HG03460 (cell line): ENCODE measurements around the gene CWF19L1.
"Not testable (repeated sequence)": the region's sequence is repeated elsewhere in the genome, so short reads cannot be mapped to it uniquely, and the experiment has no call there.

Source experiments
- ATAC-seq: cut with Tn5 transposase; IDR thresholded peaks from one replicate; pipeline ENCODE4 v1.9.1; 2021; ENCODE audit not compliant: unreplicated experiment

CWF19L1 gene

DNA sequence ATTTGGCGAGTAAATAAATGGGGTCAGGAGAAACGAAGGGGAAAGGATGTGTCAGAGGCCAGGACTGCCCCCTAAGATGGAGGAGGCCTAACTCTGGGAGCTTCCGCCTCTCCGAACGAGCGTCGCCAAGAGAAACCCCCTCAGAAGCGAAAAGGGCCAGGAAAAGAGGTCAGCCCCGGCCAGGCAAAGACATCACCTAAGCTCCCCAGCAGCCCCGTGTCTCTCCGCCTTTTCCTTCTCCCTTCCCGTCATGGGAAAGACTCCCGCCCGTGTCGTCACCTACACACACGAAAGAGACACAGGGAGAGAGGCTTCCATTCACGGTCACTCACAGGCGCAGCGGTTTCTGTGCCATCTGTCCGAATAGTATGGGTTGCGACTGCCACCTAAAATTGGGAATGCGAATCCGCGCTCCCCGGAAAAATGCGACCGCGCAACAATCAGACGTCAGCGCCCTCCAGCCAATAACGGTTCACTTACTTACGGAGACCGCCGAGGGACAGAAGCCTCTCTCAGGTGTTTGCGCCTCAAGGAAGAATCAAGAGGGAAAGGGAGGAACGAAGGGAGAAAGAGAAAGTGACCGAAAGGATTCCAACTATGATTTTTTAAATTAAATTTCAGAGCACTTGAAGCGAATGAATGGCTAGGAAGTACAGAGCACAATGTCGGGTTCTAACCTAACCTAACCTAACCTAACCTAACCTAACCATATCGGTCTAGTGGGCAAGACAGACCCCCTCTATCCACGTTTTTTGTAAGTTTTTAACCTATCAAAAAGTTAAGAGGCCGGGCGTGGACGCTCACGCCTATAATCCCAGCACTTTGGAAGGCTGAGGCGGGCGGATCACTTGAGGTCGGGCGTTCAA lies at the start of gene CWF19L1:
Gene CWF19L1, minus strand, starts transcription at position 400 of the 866 bp plus-strand sequence. Its CDS starts 45 bp downstream, at position 355.
- ATAC-seq = peak; percentile 82

DNA sequence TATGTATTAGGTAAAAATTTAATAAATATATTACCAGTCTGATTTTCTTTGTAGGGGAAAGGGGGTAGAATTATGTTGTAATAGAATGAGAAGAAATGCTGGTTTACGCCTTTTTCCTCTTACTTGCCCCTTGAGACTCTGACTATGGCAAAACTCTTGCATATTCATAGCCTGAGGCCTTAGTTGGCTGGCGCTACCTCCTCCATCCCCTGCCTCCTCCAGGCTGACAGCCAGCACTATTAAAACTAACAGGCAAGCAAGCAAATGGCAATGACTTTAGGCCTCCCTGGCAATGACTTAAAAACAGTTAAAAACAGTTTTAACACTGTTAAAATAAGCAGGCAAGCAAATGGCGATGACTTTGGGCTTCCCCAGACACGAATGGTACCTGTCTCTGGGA lies 48.2 kb upstream of the CWF19L1 start:
- ATAC-seq = no peak

DNA sequence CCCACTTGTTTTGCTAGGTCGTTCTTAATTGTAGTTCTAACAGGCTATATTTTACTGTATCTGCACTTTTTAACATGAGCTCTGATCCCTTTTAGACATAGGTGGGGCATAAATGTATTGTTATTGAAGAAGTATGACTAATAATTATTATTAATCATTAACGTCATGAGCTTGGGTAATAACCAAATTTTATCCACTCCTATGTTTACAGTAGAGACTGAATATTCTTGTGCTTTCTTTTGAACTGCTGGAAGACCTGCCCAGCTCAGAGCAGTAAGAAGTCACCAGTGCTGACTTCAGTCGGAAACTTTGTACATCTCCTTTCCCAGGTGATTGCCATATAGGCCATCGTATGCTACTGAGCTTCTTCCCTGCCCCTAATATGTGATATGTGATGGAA lies 43.9 kb upstream of the CWF19L1 start:
- no peak for ATAC-seq

DNA sequence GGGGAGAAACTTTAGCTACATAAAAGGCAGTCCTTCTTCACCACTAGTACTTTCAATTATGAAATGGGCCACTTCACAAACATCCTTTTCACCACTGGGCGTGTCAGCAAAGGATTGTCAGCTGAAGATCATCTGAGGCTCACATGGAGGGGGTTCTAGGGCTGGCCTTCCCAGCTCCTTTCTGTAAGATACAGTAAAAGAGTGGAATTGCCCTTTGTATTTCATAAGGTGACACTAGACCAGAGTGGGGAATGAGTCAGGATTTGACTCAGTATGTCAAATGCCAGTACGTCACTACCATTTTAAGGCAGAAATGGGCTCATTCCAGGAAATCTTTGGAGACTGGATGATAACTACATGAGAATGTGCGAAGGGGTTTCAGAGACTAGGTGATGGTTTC lies 40.2 kb upstream of the CWF19L1 start:
- no peak for ATAC-seq

DNA sequence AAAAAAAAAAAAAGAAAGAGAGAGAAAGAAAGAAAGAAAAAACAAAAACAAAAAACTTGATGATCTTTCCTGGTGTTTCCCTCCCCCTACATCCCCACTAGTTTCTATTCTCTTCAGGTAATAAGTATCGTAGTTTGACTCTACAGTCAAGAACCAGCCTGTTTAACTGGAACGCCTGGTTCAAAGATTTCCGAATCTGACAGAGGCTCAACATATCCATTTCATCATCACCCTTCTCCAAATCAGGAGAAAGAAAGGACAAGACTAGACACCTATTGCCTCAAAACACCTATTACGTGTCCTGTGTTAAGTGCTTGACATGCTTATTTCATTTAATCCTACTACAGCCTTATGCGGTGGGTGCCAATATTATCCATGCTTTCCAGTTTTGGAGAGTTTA lies 39.4 kb upstream of the CWF19L1 start:
- no peak for ATAC-seq

DNA sequence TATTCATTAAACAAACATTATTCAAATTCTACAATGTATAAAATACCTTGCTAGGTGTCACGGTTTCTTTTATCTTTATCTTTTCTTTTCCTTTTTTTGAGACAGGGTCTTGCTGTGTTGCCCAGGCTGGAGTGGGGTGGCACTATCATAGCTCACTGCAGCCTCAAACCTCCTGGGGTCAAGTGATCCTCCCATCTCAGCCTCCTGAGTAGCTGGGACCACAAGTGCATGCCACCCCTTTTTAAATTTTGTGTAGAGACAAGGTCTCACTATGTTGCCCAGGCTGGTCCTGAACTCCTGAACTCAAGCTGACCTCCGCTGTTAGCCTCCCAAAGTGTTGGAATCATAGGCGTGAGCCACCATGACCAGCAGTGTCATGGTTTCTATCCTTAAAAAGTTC lies 37.0 kb upstream of the CWF19L1 start:
- ATAC-seq = no peak

DNA sequence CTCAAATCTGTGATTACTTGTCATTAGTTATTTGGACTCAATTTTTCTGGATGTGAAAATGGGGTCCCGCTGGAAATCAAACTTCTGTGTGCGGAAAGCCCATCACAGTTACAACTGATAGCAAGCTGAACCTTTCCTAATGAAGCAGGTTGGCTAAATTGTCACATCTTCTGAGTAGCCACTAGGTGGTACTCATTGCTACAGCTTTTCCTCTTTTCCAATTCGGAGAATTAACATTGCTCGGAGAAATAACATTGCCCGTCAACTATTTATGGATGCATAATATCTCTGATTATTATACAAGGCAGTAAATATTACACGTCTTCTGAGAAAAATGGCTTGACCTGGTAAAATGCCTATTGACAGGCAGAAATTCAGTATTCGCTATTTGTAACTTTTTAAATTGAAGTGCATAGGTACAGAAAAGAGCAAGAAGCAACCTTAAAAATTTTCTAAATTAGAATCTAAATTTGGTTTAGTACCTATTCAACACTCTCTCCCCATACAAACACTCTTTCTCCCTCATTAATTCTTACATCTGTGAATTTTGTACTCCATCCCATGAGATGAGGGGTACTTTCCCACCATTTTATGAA lies 36.4 kb upstream of the CWF19L1 start:
- no peak for ATAC-seq

DNA sequence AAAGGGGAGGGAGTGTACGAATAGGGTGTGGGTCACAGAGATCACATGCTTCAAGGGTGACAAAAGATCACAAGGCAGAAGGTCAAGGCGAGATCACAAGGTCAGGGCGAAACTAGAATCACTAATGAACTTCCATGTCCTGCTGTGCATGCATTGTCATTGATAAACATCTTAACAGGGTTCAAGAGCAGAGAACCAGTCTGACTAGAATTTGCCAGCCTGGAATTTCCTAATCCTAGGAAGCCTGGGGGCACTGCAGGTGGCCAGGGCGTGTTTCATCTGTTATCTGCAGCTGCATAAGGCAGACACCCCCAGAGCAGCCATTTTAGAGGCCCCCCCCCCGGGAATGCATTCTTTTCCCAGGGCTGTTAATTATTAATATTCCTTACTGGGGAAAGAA lies 33.7 kb upstream of the CWF19L1 start:
- not testable (repeated sequence) for ATAC-seq

DNA sequence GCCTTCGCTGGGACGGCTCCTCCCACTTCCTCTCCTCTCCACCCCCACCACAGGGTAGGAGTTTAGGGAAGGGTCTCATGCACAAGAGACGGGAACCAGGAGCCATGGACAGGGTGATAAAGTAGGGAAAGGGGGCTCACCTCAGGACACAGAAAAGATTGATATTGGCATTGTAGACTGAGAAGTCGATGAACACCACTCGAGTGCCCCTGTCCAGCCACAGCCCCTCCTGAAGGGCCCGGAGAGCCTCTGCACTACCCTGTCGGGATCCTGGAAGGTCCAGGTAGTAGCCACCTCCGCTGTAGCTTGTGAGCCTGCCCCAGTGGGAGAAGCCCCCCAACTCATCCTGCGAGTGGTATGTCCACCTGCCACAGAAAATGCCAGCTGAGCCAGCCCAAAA lies 29.8 kb upstream of the CWF19L1 start:
- no peak for ATAC-seq

DNA sequence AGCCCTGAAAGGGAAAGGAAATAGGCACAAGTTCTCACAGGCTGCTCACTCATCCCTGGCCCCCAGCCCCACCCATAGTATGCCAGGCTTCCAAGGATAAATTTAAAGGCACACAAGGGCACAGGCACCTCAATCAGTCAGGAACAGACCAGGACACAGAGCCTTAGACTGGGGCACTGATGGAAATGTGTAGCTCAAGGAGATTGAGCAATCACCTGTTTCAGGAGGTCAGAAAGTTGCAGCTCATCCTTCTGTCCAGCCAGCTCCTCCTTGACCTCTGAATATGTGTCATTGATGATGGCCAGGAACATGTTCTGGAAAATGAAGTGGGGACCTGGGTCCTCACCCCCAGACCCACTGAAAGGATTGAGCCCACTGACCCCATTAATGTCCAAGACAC lies 25.6 kb upstream of the CWF19L1 start:
- no peak for ATAC-seq

DNA sequence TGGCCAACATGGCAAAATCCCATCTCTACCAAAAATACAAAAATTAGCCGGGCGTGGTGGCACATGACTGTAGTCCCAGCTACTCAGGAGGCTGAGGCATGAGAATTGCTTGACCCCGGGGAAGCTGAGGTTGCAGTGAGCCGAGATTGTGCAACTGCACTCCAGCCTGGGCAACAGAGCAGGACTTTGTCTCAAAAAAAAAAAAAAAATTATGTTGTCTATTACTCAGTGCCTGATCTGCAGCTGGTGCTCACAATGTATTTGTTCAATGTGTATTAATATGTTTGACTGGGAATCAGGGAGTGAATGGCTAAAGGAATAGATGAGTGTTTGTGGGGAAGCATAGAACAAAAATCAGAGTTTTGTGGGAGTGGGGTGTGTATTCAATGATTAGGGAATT lies 24.9 kb upstream of the CWF19L1 start:
- ATAC-seq = not testable (repeated sequence)

DNA sequence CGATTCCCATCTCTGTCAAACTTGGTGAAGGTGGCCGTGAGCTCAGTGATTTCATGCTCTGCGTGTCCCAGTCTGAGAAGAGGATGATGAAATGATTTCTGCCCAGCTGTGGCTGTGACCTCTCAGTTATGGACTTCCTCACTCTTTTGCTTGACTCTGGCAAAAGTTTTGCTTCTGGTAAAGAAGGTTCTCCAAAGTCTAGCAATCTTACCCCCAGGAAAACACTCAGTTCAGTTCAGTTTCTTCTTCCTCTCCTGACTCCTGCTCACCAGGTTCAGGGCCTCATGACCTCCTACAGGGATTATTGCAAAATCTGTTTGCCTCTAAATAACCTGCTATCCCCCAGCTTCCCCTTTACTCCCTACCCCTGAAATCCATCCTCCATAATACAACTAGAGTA lies 23.9 kb upstream of the CWF19L1 start:
- ATAC-seq = no peak

DNA sequence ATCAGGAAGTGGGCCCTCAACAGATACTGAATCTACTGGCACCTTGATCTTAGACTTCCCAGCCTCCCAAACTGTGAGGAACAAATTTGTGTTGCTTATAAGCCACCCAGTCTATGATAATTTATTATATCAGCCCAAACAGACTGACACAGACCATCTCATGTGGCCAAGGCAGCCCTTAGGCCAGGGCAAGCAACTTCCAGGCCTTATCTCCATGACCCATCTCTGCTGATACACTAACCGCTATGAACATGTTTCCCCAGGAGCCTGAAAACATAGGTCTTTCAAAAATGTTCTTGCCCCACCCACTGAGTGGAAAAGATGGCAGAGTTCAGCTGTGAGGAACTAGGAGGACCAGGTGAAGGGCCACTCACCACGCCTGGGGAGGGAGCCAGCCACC lies 22.2 kb upstream of the CWF19L1 start:
- no peak for ATAC-seq

DNA sequence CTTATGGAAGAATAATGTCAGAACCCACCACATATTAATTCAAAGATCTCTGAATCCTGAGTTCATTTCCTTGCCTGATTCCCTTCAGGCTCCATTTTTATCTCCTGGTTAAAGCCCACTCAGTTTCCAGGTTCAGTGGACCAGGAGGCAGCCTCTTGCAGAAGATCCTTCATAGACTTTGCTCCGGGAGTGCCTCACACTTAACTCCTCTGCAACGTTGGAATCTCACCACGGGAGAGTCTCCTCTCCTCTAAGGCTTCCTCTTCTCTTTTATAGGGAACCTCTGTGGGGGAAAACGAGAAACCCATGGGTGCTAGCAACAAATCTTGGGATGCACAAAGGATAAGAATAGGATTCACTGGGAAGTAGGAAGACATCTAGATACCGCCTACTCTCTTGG lies 20.8 kb upstream of the CWF19L1 start:
- no peak for ATAC-seq

DNA sequence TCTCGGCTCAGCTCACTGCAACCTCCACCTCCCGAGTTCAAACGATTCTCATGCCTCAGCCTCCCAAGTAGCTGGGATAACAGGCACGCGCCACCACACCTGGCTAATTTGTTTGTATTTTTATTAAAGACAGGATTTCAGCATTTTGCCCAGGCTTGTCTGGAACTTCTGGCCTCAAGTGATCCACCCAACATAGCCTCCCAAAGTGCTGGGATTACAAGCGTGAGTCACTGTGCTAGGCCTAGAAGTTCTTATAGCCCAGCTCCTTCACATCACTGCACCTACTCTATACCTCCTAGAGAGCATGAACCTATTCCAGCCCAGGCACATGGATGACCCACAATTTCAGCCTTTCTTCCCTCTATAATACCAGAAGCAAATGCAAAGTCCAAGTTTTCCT lies 20.3 kb upstream of the CWF19L1 start:
- no peak for ATAC-seq

DNA sequence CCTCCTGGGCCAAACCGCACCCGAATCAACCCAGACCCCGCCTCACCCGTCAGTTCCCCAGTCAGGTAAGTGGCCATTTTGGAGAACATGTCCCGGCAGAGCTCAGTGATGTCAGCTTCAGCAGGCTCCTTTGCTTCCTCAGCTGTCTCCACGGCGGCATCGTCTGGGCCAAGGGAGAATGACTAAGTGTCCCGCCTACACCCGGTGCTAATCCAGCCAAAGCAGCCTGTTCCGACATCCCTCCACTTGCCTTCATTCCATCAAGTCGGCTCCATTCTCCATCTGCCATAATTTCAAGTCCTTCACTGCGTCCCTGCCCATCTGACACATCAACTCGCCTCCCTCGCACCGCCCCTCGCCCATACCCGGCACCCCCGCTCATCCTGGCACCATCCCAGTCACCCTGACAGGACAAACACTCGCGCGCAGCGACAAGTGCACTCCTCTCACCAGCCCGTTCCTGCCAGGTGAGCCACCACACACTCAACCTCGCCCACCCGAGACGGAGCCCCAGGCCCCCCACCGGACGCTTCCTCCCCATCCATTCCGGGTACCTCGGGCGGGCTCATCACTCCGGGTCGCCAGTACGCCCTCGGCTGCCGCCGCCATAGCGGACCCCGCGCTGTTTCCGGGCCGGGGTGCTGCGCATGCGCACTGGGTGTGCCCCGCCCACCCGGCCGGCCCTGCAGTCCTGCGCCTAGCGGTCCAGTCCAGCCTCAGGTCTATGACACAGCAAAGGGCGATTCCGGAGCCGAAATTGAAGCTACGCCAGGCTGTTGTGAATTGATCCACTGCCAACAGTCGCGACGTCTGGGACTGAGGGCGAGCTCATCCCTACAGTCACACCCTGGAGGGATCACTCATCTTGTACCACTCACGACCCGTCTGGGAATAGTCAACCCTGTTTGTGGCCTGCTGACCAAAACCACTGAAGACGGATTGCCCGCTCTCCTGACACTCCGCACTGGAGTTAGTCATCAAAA lies 18.9 kb upstream of the CWF19L1 start, which contains the start of gene BLOC1S2:
Gene BLOC1S2, minus strand, starts transcription at position 630 of the 983 bp plus-strand sequence. Its CDS starts 21 bp downstream, at position 609.
- peak; percentile 89 for ATAC-seq

DNA sequence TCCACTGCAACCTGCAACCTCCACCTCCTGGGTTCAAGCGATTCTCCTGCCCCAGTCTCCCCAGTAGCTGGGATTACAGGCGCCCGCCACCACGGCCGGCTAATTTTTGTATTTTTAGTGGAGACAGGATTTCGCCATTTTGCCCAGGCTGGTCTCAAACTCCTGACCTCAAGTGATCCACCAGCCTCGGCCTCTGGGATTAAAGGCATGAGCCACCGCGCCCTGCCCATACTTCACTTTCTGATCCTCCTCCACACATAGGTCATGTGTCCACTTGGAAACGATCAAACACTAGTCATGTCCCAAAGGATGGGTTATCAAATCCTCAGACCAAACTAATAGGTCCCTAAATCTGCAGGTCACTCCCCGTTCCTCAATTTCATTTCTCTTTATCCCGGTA lies 17.9 kb upstream of the CWF19L1 start:
- not testable (repeated sequence) for ATAC-seq

DNA sequence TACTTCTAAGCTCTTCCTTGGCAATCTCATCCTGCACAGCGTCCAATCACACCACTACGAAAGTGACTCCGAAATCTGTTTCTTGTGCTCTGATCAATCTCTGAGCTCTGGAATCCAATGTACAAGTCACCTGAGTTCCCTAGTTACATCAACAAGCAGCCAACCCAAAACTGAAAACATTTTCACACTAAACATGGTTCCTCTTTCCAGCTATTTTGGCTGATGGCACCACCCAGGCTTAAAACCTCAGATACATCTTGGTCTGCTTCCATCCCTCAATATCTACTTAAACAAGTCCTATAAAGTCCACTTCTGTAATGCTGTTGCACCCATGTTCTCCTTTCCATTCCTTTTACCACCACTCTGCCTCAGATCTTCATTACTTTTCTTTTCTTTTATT lies 15.5 kb upstream of the CWF19L1 start:
- ATAC-seq = no peak

DNA sequence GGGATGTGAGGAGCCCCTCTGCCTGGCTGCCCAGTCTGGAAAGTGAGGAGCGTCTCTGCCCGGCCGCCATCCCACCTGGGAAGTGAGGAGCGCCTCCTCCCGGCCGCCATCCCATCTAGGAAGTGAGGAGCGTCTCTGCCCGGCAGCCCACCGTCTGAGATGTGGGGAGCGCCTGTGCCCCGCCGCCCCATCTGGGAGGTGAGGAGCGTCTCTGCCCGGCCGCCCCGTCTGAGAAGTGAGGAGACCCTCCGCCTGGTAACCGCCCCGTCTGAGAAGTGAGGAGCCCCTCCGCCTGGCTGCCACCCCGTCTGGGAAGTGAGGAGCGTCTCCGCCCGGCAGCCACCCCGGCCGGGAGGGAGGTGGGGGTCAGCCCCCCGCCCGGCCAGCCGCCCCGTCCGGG lies 9.5 kb upstream of the CWF19L1 start:
- not testable (repeated sequence) for ATAC-seq

DNA sequence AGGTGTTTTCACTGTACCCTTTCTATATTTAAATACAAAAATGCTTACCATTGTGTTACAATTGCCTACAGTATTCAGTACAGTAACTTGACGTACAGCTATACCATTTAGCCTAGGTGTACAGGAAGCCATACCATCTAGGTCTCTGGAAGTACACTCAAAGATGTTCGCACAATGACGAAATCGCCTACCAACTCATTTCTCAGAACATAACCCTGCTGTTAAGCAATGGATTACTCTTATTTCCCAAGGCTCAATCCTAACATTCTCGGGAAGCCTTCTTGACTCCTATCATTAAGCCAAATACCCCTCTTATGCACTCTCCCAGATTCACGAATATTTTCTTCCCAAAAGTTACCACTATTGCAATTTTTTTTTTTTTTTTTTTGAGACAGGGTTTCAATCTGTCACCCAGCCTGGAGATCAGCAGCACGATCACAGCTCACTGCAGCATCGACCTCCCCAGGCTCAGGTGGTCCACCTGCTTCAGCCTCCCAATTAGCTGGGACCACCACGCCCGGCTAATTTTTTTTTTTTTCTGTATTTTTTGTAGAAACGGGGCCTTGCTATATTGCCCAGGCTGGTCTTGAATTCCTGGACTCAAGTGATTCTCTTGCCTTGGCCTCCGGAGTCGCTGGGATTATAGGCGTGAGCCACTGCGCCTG lies 1.5 kb downstream of the CWF19L1 start:
- no peak for ATAC-seq

DNA sequence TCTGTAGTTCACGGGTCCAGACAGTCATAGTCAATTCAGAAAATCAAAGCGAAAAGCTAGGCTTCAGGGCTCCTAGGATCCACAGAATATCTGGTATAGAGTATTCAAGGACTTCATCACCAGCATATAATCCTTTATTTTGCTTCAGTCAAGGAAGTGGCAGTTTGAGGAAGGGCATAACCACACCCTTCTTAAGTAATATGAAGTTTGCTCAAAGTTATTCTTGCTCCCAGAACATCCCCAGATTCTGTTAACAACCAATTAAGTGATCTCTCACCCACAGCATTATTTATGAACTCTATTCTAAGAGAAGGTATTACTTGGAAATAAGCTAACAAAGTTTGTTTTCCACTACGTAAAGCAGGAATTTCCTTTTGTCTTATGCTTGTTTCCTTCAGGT lies 13.2 kb downstream of the CWF19L1 start:
- no peak for ATAC-seq
